GM04503 (cell line): ENCODE measurements around the gene ABI1.
"Not testable (repeated sequence)": the region's sequence is repeated elsewhere in the genome, so short reads cannot be mapped to it uniquely, and the experiment has no call there.

Experiments used
- DNase-seq: peaks from one replicate; pipeline ENCODE4 v3.0.0-alpha.2; 2012; ENCODE audit warnings: low read depth

ABI1 gene

GRCh38 chr10:26860443-26861204 lies at the start of gene ABI1:
Gene ABI1, minus strand, starts transcription at chr10:26860958. Its CDS starts 95 bp downstream, at chr10:26860863.
- peak; percentile 88 for DNase-seq

GRCh38 chr10:26909753-26910152 lies 49.0 kb upstream of the ABI1 start:
- peak; percentile 2 for DNase-seq

- not testable (repeated sequence) for DNase-seq
Observed at GRCh38 chr10:26905253-26905781, 44.6 kb upstream of the ABI1 start.

- no peak for DNase-seq
Observed at GRCh38 chr10:26903431-26904217, 42.9 kb upstream of the ABI1 start.

- not testable (repeated sequence) for DNase-seq
Observed at GRCh38 chr10:26892306-26892923, 31.7 kb upstream of the ABI1 start.

GRCh38 chr10:26890956-26891355 lies 30.2 kb upstream of the ABI1 start:
- DNase-seq, result peak; percentile 18

GRCh38 chr10:26887611-26888215 lies 27.0 kb upstream of the ABI1 start:
- DNase-seq, result peak; percentile 3

GRCh38 chr10:26881600-26882331 lies 21.0 kb upstream of the ABI1 start:
- no peak for DNase-seq

- no peak for DNase-seq
Observed at GRCh38 chr10:26879744-26880143, 19.0 kb upstream of the ABI1 start.

- DNase-seq, result no peak
Observed at GRCh38 chr10:26870766-26871165, 10.0 kb upstream of the ABI1 start.

GRCh38 chr10:26869528-26869927 lies 8.8 kb upstream of the ABI1 start:
- no peak for DNase-seq

GRCh38 chr10:26863351-26864076 lies 2.8 kb upstream of the ABI1 start:
- no peak for DNase-seq

- no peak for DNase-seq
Observed at GRCh38 chr10:26861205-26861998, 644 bp upstream of the ABI1 start.

- no peak for DNase-seq
Observed at GRCh38 chr10:26860102-26860442, 686 bp downstream of the ABI1 start.

- no peak for DNase-seq
Observed at GRCh38 chr10:26859241-26860101, 1.3 kb downstream of the ABI1 start.

GRCh38 chr10:26858707-26859034 lies 2.1 kb downstream of the ABI1 start:
- DNase-seq, result no peak

GRCh38 chr10:26857991-26858706 lies 2.6 kb downstream of the ABI1 start:
- no peak for DNase-seq

GRCh38 chr10:26857553-26857952 lies 3.2 kb downstream of the ABI1 start:
- DNase-seq, result not testable (repeated sequence)

- DNase-seq, result no peak
Observed at GRCh38 chr10:26855186-26855585, 5.6 kb downstream of the ABI1 start.
